Measurements from ENCODE around the gene COL11A1. TPM values are rescaled to one million over a fixed set of nuclear protein-coding genes. Genes with fewer than 3 reads are reported as not detected.
"Not testable (repeated sequence)": the region's sequence is repeated elsewhere in the genome, so short reads cannot be mapped to it uniquely, and the experiment has no call there.

Gene COL11A1
- polyA plus RNA-seq (ENCODE audit: insufficient read length in 4 of 4), result 10 to 100 TPM in 3 of 4 donors, 1 to 10 TPM in 1; 3.8 to 89.4 (median 13.6) TPM

- DNase-seq (ENCODE audit: low read depth in 4 of 4, low spot score in 3 of 4), result peak in 1 of 4 donors; percentile 39
Measured at GRCh38 chr1:103108376-103109150, at the start of gene COL11A1. COL11A1 (minus strand) TSS chr1:103108522; CDS start chr1:103108178, 344 bp downstream.

DNA sequence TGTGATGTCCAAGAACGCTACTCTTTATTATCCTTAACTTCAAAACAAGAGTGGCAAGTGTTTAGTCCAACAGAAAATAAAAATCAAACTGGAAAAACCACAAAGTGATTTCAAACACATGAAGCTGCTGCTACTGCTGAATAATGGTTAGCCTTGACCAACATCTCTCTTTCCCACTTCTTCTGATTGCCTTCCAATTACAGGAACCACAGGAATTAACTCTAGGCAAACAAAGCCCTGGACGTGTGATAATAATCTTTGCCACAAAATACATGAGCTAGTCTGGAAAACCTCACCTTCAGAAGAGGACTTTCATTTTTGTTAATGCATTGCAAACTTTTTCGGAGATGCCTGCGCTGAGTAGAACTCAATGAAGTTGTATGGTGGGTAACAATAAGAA, 48.6 kb upstream of the COL11A1 start:
- no peak for DNase-seq (ENCODE audit: low read depth in 4 of 4, low spot score in 3 of 4)

GRCh38 chr1:103146166-103146565, 37.8 kb upstream of the COL11A1 start:
- no peak for DNase-seq (ENCODE audit: low read depth in 4 of 4, low spot score in 3 of 4)

GRCh38 chr1:103145449-103145848, 37.1 kb upstream of the COL11A1 start:
- DNase-seq (ENCODE audit: low read depth in 4 of 4, low spot score in 3 of 4), result peak in 2 of 4 donors; percentile 10 to 11

- DNase-seq (ENCODE audit: low read depth in 4 of 4, low spot score in 3 of 4), result no peak
Measured at GRCh38 chr1:103144681-103145080, 36.4 kb upstream of the COL11A1 start.

- DNase-seq (ENCODE audit: low read depth in 4 of 4, low spot score in 3 of 4), result no peak
Measured at GRCh38 chr1:103142461-103142860, 34.1 kb upstream of the COL11A1 start.

GRCh38 chr1:103129796-103130195, 21.5 kb upstream of the COL11A1 start:
- DNase-seq (ENCODE audit: low read depth in 4 of 4, low spot score in 3 of 4), result no peak

DNA sequence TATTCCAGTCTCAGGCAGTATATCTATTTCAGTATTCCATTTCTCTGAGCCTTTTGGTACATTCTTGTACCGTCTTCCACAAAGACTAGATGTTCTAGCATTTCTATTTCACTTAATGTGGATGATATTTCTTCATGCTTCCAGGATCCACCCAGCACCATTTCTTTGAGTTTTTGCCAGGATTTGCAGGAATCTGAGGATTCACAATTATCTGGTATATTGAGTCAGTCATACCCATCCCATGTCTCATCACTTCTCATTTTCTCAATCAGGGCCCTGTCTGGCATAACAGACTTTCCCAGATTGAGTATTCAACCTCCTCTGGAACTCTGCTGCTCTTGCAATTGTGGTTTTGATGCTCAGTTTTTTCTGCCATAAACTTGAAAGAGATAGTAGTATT, 20.9 kb upstream of the COL11A1 start:
- DNase-seq (ENCODE audit: low read depth in 4 of 4, low spot score in 3 of 4), result no peak

- not testable (repeated sequence) for DNase-seq (ENCODE audit: low read depth in 4 of 4, low spot score in 3 of 4)
Measured at GRCh38 chr1:103128256-103128655, 19.9 kb upstream of the COL11A1 start.

DNA sequence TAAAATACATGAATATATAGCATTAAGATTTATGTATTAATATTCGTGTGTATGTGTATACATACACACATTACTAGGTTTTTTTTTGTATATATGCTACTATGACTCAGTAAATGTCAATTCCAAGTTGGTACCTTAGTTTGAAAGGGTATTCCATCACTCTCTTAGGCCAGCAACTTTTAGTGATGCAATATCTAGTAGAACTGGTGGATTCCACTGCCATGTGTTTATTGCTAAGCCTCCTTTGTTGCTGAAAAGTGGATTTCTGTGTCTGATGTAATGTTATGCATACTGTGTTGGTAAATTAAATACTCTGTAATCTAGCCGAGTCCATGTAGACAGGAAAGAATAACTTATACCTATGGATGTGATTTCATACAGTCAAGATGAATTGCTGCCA, 16.9 kb upstream of the COL11A1 start:
- no peak for DNase-seq (ENCODE audit: low read depth in 4 of 4, low spot score in 3 of 4)

- no peak for DNase-seq (ENCODE audit: low read depth in 4 of 4, low spot score in 3 of 4)
Measured at GRCh38 chr1:103122983-103123720, 14.8 kb upstream of the COL11A1 start.

DNA sequence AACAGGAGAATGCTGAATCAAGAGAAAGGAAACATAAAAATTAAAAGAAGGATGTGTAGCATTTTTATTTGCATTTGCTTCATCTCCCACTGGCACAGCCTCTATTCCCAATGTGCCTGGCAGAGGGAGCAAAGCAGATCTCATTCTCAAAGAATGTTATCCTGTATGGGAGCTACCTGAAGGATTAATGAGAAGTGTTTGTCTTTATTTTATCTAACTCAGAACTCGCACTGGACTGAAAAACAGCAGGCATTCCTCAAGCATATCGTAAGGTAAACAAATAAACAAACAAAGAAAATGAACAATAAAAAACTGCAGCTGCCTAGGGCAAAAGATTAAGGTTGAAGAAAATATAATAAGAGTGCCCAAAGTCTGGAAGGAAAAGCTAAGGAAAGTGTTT, 12.7 kb upstream of the COL11A1 start:
- no peak for DNase-seq (ENCODE audit: low read depth in 4 of 4, low spot score in 3 of 4)

DNA sequence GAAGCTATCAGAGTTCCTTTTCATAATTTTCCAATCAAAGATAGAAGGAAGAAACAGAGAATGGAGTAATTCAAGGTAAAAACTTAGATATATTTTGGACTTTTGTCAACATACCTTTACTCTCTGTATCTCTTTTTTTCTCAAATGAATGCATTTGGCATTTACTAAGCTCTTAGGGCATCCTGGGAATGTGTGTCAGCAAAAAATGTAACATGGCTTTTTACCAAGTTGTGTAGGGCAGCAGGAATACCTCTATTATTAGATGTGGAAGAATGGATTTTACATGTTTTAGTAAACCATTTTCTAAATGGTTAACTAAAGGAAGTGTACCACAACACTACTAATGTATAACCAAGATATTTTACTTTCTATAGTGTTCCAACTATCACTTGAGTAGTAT, 4.2 kb upstream of the COL11A1 start:
- no peak for DNase-seq (ENCODE audit: low read depth in 4 of 4, low spot score in 3 of 4)

GRCh38 chr1:103111926-103112325, 3.6 kb upstream of the COL11A1 start:
- DNase-seq (ENCODE audit: low read depth in 4 of 4, low spot score in 3 of 4), result no peak

- no peak for DNase-seq (ENCODE audit: low read depth in 4 of 4, low spot score in 3 of 4)
Measured at GRCh38 chr1:103110701-103111100, 2.4 kb upstream of the COL11A1 start.

DNA sequence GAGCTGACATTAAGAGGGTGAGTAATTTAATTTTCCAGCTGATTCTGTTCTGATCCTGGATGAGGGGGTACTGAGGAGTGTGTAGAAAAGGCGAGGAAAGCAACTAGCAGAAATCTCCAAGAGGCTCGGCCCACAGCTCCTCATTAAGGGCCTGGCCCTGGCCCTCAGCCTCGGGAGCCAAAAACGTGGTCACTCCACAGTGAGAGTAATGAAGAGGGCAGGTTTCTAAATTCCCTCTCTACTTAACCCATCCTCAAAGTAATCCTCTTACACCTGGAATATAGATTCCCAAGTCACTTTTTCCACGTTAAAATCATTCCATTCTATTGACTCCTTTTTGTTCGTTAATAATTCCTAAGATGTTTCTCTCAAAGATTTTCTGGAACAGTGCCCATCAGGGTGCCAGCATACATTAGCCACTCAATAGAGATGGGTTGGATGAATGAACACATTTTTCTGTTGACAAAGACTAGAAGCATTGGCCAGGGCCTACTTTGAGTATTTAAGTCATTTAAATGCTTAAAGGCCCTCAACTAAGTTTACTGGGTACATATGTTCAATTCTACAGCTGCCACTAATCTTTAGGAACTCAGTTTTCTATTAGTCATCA, 1.1 kb upstream of the COL11A1 start:
- DNase-seq (ENCODE audit: low read depth in 4 of 4, low spot score in 3 of 4), result no peak

DNA sequence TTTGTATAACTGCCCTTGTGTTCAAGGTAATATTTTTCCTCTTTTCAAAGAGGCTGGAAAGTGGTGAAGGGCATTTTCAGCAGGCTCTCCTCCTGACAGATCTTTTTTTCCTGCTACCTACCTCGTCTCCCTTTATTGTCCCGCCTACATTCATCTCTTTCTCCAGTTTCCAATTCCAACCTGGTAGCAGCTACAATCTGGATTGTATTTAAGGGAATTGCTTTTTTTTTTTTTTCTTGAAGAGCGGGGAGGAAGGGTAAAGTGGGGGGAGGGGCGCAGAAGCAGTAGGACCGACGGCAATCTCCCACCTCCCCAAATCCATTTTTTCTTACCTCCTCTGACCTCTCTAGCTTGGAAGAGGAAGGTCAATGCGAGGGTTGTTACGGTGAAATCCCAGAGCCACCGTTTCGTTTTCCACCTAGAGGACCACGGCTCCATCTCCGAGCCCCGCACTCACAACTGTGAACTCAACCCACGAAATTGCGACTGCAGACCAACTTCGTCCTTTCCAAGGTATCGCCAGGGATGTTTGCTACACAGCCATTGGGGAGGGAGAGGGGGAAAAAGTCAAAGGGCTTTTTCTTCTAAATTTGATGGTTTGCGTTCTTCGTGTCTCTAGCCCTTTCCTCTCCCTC, 464 bp downstream of the COL11A1 start:
- peak in 1 of 4 donors; percentile 4 for DNase-seq (ENCODE audit: low read depth in 4 of 4, low spot score in 3 of 4)

DNA sequence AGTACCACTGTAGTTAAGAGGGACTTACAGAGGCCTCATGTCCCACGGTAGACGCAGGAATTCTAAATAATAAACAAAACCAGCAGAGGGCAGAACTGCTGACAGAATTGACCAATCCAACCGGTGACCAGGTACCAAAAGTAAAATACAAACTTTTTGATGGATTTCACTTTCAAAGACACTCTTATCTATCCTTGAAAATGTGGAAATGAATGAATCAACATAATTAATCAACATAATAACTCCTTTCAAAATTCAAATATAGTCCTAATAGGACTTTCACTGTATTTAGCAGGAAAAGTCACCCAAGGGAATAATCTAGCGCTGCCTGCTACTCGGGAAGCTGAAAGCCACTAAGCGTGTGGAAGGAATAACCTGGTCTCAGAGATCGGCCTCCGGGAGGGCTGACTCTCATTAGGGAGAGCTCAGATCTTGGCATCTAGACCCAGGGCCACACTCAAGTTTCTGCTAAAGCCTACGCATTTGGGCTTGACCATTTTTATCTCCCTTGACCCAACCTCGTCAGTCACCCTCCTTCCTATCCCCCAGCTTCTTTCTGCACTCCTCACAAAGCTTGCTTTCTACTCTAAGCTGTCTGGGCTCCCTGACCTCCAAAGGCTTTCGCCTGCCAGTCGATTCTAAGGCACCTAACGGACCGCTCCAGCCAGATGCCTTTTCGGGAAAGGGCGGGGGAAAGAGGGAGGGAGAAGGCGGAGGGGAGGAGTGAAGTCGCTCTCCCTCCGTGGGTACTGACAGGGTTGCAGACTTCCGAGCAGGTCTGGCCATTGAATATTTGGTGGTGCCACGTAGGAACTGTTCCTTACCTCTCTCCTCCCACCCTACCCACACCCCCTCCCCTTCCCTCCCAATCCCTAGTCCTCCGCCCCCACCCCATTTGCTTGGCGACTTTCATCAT, 1.6 kb downstream of the COL11A1 start:
- peak in 1 of 4 donors; percentile 23 for DNase-seq (ENCODE audit: low read depth in 4 of 4, low spot score in 3 of 4)

GRCh38 chr1:103101399-103101798, 6.9 kb downstream of the COL11A1 start:
- no peak for DNase-seq (ENCODE audit: low read depth in 4 of 4, low spot score in 3 of 4)

GRCh38 chr1:103089221-103089620, 19.1 kb downstream of the COL11A1 start:
- no peak for DNase-seq (ENCODE audit: low read depth in 4 of 4, low spot score in 3 of 4)

All from left renal pelvis (tissue), 4 donors.